Epithelial cell of esophagus (primary cell): ENCODE results near the gene ST14.

Experiments
- DNase-seq: peaks from one replicate; pipeline ENCODE4 v3.0.0; 2010; ENCODE audit warnings: low read depth
- H3K4me3 ChIP-seq: 2 replicates; pipeline ENCODE4 v1.5.1; 2011; ENCODE audit warnings: mild to moderate bottlenecking, low read length, control low read depth
- CTCF ChIP-seq: IDR thresholded peaks from 2 replicates; pipeline ENCODE4 v1.5.1; 2011; ENCODE audit warnings: low read depth, mild to moderate bottlenecking, low read length, control low read depth, inconsistent platforms; ENCODE audit not compliant: insufficient read depth; ENCODE audit errors: missing control alignments

Gene ST14

GRCh38 chr11:130178441-130179339, 19.1 kb downstream of the ST14 start:
- no peak for TF ChIP-seq CTCF
- no peak overlapping the region for H3K4me3 ChIP-seq
- peak; percentile 75 for DNase-seq

GRCh38 chr11:130179396-130180306, 20.1 kb downstream of the ST14 start:
- no peak for TF ChIP-seq CTCF
- no peak for DNase-seq
- H3K4me3 ChIP-seq, result no peak overlapping the region

GRCh38 chr11:130180491-130180890, 20.9 kb downstream of the ST14 start:
- no peak overlapping the region for H3K4me3 ChIP-seq
- peak; percentile 82 for DNase-seq
- no peak for TF ChIP-seq CTCF

GRCh38 chr11:130180896-130181294, 21.3 kb downstream of the ST14 start:
- no peak for DNase-seq
- no peak for TF ChIP-seq CTCF
- H3K4me3 ChIP-seq, result no peak overlapping the region

GRCh38 chr11:130181295-130182272, 22.0 kb downstream of the ST14 start:
- TF ChIP-seq CTCF, result no peak
- H3K4me3 ChIP-seq, result no peak overlapping the region
- DNase-seq, result peak; percentile 91
